CD4-positive, alpha-beta T cell treated with Interleukin-17A for 1 hour (primary cell): ENCODE results near the gene PHLDB1.

Source experiments
- DNase-seq: peaks from one replicate; pipeline ENCODE4 v3.0.0-alpha.2; 2020

The PHLDB1 gene

DNA sequence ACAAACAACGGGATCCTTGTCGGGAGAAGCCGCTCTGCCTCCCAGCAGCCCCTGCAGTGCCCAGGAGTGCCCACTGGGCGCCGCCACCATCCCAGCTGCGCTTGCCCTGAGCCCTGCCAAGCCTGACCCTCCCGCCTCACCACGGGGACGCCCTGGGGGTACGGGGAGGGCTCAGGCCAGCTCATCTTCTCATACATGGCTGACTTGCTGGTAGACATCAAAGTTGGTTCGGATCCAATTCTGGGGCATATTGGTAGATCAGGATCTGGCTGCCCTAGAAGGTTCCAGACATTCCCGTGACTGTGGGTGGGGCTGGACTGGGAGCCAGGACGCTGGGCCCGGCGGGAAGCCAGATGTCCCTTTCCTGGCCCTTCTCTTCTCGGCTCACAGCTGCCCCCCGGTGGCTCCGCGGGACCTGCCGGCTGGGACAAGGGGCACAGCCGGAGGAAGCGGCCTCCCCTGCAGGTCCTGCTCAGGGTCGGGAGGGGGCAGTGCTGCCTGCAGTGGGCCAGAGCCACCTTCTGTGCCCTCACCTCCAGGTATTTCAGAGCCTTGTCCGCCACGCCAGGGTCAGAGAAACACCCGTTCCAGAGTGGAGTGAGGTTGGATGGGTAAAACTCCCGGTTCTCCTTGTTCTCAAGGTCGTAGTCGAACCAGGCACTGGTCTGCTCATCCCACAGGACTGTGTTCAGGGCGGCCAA, 82.6 kb downstream of the PHLDB1 start:
- DNase-seq: peak; percentile 87

DNA sequence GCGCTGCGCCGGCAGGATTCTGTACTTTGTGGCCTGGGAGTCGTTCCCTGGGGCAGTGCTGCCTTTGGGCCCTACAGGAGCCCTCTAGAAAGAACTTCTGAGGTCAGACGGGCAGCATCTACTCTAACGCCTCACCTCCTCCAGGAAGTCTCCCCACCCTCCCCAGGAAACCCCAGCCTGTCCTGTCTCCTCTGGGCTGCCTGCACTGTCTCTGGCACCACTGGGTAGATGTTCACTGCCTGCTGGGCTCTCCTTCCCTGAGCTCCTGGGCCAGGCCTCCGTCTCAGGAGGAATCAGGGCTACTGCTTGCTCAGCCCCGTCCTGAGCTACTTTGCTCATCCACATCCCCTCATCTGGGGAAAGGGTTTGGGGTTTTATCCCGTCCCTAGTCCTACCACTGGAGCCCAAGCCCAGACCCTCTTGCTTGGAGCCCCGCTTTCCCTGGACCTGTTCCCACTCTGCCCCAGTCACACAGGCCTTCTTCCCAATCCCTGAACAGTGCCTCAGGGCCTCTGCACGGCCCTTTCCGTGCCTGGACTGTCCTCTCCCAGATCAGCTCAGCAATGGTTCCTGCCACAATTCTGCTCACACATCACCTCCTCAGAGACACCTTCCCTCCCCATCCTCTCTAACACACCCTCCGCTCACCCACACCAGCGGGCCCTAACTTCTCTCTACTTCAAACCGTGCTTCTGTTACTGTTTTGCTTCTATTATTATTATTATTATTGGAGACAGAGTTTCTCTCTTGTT, 83.3 kb downstream of the PHLDB1 start:
- DNase-seq: no peak

DNA sequence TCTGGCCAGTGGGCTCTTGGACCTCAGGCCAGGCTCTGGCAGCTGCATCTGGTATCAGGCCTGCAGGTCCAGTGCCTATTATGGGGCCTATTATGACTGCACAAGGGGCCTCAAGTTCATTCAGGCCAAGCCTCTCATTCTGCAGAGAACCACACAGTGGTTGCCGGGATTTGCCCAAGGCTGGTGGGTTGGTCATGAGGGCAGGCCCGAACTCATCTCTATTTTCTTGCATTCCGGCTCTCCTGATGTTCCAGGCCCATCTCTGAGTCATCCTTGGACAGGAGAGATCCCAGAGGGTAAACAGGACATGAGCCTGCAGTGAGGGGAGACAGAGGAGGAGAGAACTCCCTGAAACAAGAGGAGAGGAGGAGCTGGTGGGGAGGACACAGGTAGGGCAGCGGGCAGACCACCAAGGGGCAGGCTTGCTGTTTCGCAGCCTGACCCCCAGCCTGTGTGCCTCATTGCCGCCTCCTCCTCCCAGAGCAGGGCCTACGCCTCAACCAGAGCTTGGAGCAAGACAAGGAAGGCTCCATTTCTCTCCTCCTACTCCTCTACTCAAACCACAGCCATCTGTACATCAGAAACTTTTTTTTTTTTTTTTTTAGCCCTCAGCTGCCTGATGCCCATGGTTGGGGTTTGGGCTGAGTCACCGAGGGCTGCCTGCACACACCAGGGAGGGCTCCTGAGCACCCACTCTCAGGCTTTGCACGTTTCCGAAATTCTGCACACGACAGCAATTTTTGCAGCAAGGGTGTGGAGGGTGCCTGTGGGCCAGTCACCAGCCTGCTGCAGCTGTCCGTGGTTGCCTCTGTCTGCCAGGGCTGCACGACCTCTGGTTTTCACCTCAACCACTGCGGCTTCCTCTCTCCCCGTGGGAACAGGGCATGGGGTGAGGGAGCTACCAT, 84.8 kb downstream of the PHLDB1 start:
- DNase-seq: peak; percentile 80

DNA sequence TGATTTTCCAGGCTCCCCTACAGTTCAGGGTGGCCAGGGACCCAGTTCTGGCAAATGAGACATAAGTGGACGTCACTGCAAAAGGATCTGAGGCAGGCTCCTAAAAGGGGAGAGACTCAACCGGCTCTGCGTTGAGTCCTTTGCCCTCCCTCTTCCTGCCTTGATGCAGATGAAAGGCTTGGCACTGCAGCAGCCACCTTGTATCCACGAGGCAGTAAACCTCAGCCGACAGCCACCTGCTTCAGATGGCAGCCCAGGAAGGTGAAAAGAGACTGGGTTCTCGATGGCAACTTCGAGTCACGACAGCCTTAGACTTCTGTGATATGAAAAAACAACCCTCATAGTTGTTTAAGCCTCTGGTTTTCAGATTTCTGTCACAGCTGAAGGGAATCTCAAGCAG, 86.8 kb downstream of the PHLDB1 start:
- no peak for DNase-seq

DNA sequence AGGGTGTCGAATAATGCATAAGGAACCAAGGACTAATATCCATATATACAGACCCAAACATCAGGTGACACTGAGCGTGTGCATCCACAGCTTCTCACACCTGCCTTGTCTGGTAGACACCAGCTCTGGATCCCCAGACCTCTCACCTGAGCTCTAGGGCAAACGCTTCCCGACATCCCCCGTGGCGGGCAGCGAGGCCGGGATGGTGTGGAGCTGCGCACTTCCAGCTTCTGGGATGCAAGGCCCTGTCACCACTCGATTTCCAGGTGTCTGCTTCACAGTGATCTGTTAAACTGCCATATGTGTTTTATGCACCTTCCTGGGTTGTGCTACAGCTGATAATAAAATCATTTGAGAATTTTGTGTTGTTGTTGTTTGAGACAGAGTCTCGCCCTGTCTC, 87.4 kb downstream of the PHLDB1 start:
- no peak for DNase-seq

DNA sequence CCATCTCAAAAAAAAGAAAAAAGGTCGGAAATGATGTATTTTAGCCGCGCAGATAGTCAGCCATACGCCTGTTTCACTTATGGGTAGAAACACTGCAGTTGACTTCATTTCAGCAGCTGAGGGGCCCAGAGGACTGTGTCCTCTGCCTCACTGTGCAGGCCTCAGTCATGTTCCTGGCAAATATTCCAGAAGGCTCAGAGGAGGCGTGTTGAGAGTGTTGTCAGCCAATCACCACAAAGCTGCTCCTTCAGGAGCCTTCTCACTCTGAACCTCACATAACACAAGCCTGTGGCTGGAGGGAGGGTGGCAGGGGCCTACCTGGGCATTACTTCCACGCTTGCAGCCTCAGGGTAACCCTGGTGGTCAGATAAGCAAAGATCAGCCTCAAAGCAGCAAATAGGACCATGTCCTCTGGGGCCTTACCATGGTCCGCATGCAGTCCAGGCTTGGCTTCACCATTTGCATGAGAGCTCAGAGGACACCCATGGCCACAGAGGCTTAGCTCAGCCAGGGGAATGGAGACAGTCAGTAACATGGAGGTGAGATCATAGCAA, 89.3 kb downstream of the PHLDB1 start:
- no peak for DNase-seq

DNA sequence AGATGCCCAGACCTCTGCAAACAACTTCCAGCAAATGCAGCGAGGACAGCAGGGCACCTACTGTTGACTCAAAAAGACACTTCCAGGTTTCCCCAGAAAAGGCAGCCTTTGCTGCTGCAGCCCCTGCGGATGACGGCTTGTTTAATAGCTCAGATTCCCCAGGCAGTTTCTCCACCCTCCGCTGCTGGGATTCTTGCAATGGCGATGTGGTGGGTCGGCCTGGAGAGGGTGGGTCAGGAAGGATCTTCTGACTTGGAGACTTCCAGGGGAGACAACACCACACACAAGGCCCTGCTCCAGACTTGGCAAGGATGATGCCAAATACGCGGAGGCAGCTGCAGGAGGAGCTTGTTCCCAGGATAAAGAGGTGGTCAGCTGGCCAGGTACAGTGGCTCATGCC, 89.9 kb downstream of the PHLDB1 start:
- no peak for DNase-seq

DNA sequence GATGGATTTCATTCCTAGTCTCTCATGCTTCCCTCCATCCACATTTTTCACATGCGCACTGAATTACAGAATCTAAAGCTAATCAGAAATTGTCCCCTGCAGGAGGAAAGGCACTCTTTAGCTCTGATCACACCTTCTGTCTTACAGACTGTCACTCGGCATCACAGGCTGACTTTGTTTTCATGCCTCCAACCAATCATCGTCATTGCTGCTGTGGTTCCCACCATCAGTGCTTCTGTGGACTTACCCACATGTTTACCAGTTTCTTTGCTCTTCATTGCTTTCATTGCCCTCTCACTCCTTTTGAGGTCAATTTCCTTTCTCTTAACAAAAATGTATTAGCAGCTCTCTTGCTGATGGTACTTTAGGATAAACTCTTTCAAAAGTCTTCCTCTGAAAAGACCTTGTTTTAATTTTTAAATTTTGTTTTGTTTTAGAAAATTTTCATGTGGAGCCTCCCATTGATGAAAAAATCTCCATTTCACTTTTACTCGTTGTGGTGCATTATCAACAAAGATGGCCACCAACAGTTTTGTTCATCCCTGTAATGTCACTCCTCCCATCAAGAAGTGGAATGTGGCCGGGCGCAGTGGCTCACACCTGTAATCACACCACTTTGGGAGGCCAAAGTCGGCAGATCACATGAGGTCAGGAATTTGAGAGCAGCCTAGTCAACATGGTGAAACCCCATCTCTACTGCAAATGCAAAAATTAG, 92.2 kb downstream of the PHLDB1 start:
- peak; percentile 87 for DNase-seq

DNA sequence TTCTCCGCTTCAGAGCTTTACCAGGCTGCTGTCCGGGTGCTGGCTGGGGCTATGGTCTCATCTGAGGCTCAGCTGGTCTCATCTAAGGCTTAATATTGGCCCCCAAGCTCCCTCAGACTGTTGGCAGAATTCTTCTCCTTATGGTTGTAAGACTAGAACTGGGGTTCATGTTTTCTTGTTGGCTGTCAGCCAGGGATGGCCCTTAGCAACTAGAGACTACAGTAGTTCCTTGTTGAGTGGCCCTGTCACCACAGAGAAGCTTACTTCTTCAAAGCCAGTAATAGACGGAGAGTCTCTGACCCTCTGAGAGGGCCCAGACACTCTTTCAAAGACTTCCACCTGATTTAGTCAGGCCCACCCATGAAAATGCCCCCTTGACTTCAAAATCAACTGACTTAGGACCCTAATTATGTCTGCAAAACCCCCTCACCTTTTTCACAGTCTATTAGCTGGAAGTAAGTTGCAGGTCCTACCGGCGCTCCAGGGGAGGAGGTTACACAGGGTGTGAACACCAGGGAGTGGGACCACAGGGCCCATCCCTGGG, 96.2 kb downstream of the PHLDB1 start:
- DNase-seq: no peak

DNA sequence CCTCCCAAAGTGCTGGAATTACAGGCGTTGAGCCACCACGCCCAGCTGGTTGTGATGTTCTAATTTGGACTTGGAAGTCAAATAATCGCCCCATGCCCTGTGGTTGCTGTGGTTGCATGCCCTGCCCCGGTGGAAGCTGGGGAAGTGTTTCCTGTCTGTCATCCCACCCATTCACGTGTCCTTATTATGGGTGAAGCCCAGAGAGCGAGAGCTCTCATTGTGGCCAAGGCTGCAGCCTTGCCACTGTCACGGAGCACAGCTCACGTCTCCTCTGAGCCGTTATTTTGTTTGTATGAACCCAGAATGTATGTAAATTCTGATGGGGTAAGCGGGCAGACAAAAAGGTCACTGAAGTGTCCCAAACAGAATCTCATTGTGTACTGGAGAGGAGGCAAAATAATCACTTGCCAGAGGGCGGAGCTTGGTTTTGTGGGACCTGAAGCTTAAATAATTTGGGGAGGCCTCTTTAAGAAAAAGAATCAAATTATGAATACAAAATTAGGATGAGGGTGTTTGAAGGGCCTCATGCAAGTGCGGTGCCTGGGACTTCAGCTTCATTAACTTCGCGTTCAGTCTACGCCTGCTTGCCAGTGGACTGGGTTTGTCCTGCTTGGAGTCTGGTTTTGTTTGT, 97.8 kb downstream of the PHLDB1 start:
- peak; percentile 71 for DNase-seq

DNA sequence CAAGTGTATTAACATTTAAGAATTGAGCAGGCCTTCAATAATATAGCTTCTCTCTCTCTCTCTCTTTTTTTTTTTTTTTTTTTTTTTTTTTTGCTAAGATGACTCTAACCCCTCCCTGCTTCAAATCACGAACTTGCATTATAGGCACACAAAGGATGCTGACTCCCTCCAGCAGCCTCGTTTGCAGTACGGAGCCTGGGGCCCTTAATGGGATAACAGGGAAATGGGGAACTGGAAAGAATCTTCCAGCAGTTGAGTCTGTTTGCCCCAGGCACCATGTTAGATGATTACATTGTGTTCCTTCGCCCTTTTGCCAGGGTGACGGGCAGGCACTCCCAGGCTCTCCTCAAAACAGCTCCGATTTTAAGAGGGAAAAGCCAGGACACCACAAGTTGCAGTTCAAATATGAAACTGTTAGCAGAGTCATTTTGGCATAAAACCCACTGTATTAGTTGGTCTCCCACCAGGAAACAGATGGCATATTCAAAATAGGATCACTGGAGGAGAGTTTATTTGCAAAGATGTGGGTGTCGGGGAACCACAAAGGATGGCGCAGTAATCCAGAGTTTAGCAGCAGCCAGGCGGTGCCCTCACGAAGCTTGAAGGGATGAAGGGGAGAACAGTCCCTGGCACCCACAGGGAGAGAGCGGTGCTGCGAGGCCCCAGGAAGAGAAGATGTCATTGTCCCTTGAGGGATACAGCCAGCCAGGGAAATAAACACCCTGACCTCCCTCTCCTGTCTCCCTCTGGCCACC, 98.6 kb downstream of the PHLDB1 start:
- no peak for DNase-seq

DNA sequence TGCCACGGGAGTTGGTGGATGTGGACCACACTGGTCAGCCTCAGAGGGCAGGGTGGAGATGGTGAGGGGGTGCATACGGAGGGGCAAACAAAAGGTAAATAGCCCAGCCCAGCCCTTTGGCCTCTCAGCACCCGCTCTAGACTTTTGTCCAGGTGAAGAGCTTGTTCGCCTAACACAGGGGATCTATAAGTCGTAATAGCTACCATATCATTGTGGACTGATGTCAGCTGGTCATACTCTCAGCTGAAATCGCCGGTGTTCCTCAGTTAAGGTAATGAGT, 99.1 kb downstream of the PHLDB1 start:
- DNase-seq: no peak
